T-helper 2 cell treated with Interferon-gamma antibody and Interleukin-4, amounts not matched to agents 5 μg/mL and 100 μg/mL, for 36 hours (primary cell): ENCODE results near the gene PRR5L.
A peak's percentile ranks its signal among the peaks of the same experiment; 100 is the strongest.
"Not testable (repeated sequence)": the region's sequence is repeated elsewhere in the genome, so short reads cannot be mapped to it uniquely, and the experiment has no call there.

Experiments
- DNase-seq: peaks from one replicate; pipeline ENCODE4 v3.0.0; 2021; ENCODE audit warnings: low spot score
- H3K27ac Mint-ChIP-seq: one replicate; pipeline ENCODE4 v1.8.0; 2021; ENCODE audit warnings: mild to moderate bottlenecking, mixed read lengths
- H3K27me3 Mint-ChIP-seq: one replicate; pipeline ENCODE4 v1.8.0; 2021; ENCODE audit warnings: low read depth, mixed read lengths
- H3K36me3 Mint-ChIP-seq: one replicate; pipeline ENCODE4 v1.8.0; 2021; ENCODE audit warnings: low read depth, mixed read lengths
- H3K4me1 Mint-ChIP-seq: one replicate; pipeline ENCODE4 v1.8.0; 2021; ENCODE audit warnings: low read depth, mixed read lengths
- H3K4me3 Mint-ChIP-seq: one replicate; pipeline ENCODE4 v1.8.0; 2022; ENCODE audit warnings: mild to moderate bottlenecking, moderate library complexity, mixed read lengths
- H3K9me3 Mint-ChIP-seq: one replicate; pipeline ENCODE4 v1.8.0; 2021; ENCODE audit warnings: mixed read lengths

PRR5L gene

GRCh38 chr11:36490026-36490806 lies 194.1 kb downstream of the PRR5L start:
- H3K4me1 Mint-ChIP-seq: peaks cover 22% of the 10 kb centered on the region
- no peaks in the 10 kb centered on the region for H3K27me3 Mint-ChIP-seq
- no peak for DNase-seq
- H3K4me3 Mint-ChIP-seq: no peak overlapping the region
- H3K27ac Mint-ChIP-seq: no peak overlapping the region
- H3K9me3 Mint-ChIP-seq: no peaks in the 10 kb centered on the region
- peaks cover 53% of the 10 kb centered on the region for H3K36me3 Mint-ChIP-seq

DNA sequence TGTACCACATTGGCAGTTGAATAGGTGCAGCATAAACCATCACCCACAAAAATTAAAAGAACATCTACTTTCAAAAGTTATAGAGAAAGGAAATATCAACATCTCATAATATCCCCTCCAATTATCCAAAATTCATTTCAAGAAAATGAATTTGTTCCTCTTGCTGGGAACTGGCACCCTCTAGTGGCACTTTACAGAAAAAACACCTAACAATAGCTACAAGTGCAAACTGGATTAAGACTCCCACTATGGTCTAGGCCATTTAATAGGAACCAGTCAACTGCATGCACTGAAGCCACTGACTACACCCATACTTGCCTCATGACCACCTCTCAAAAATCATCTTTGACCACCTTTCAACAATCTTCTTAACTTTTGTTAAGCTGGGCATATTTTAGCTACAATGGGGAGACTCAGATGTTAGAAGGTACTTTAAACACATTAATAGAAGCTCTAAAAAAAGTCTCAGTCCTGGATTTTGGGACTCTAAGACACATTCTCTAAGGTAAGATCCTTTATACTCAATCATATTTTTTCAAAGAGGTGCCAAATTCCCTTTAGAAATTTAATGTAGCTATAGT lies 196.7 kb downstream of the PRR5L start:
- Mint-ChIP-seq H3K27me3 (no peaks in the 10 kb centered on the region), H3K9me3 (no peaks in the 10 kb centered on the region), H3K4me1 (peaks cover 13% of the 10 kb centered on the region), H3K36me3 (peaks cover 43% of the 10 kb centered on the region), H3K4me3 (no peak overlapping the region), H3K27ac (no peak overlapping the region)
- DNase-seq: no peak

GRCh38 chr11:36493332-36493731 lies 197.2 kb downstream of the PRR5L start:
- DNase-seq: no peak
- peaks cover 41% of the 10 kb centered on the region for H3K36me3 Mint-ChIP-seq
- peaks cover 10% of the 10 kb centered on the region for H3K4me1 Mint-ChIP-seq
- H3K9me3 Mint-ChIP-seq: no peaks in the 10 kb centered on the region
- no peak overlapping the region for H3K27ac Mint-ChIP-seq
- H3K4me3 Mint-ChIP-seq: no peak overlapping the region
- no peaks in the 10 kb centered on the region for H3K27me3 Mint-ChIP-seq

GRCh38 chr11:36498721-36499120 lies 202.6 kb downstream of the PRR5L start:
- H3K36me3 Mint-ChIP-seq: peaks cover 25% of the 10 kb centered on the region
- no peak overlapping the region for H3K4me3 Mint-ChIP-seq

GRCh38 chr11:36499315-36499714 lies 203.2 kb downstream of the PRR5L start:
- no peak for DNase-seq
- H3K36me3 Mint-ChIP-seq: peaks cover 25% of the 10 kb centered on the region
- no peak overlapping the region for H3K4me3 Mint-ChIP-seq
- H3K27ac Mint-ChIP-seq: no peak overlapping the region
- H3K4me1 Mint-ChIP-seq: peaks cover 11% of the 10 kb centered on the region
- H3K27me3 Mint-ChIP-seq: no peaks in the 10 kb centered on the region
- H3K9me3 Mint-ChIP-seq: no peaks in the 10 kb centered on the region

More at GRCh38 chr11:36498721-36499120, 202.6 kb downstream of the PRR5L start:
- peaks cover 11% of the 10 kb centered on the region for H3K4me1 Mint-ChIP-seq
- H3K27me3 Mint-ChIP-seq: no peaks in the 10 kb centered on the region
- no peaks in the 10 kb centered on the region for H3K9me3 Mint-ChIP-seq
- DNase-seq: no peak
- no peak overlapping the region for H3K27ac Mint-ChIP-seq

DNA sequence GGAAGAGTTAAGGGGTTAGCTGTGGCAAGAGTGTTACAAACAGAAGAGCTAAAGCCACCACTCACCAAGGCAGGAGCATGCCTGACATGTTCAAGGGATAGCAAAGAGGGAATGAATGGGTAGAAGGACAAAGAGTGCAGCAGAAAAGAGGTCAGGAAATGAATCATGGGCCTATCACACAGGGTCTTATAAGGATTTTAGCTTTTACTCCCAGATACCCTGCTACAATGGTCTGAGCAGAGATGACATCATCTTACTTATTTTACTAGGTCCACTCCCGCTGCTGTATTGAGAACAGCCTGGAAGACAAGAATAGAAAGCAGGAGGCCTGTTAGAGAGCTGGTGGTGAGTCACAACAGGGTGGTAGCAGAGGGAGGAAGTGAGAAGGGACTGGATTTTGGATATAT lies 204.2 kb downstream of the PRR5L start:
- H3K9me3 Mint-ChIP-seq: no peaks in the 10 kb centered on the region
- no peak for DNase-seq
- H3K27ac Mint-ChIP-seq: no peak overlapping the region
- H3K27me3 Mint-ChIP-seq: no peaks in the 10 kb centered on the region
- peaks cover 28% of the 10 kb centered on the region for H3K36me3 Mint-ChIP-seq
- H3K4me3 Mint-ChIP-seq: no peak overlapping the region
- H3K4me1 Mint-ChIP-seq: peaks cover 13% of the 10 kb centered on the region

GRCh38 chr11:36501236-36501635 lies 205.1 kb downstream of the PRR5L start:
- Mint-ChIP-seq H3K9me3 (no peaks in the 10 kb centered on the region), H3K4me1 (peaks cover 20% of the 10 kb centered on the region), H3K27me3 (no peaks in the 10 kb centered on the region), H3K27ac (no peak overlapping the region), H3K36me3 (peaks cover 29% of the 10 kb centered on the region), H3K4me3 (no peak overlapping the region)
- no peak for DNase-seq

- Mint-ChIP-seq H3K36me3 (peaks cover 10% of the 10 kb centered on the region), H3K27me3 (peaks cover 13% of the 10 kb centered on the region), H3K4me3 (peak overlapping the region; percentile 98), H3K9me3 (no peaks in the 10 kb centered on the region), H3K27ac (no peak overlapping the region), H3K4me1 (peaks cover 25% of the 10 kb centered on the region)
- DNase-seq: no peak
Measured at GRCh38 chr11:36507824-36508489, 211.9 kb downstream of the PRR5L start.

DNA sequence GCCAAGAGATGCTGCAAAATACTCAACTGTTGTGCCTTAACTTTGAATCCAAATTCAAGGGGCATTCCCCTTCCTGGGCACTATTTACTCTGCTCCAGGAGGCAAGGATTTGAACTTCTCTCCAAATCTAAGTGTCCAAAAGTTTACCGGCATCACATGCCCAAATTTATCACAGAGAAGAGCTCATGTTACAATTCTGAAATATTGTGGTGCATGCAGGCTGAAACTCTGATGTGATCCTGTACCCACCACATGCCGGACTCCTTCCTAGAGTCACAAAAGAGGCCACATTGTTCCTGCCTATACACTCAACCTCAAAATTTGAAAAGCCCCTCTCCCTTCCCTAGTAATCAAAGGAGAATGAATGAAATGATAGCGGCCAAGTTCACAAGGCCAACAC lies 212.7 kb downstream of the PRR5L start:
- H3K36me3 Mint-ChIP-seq: peaks cover 10% of the 10 kb centered on the region
- peak overlapping the region; percentile 93 for H3K27ac Mint-ChIP-seq
- H3K27me3 Mint-ChIP-seq: peaks cover 15% of the 10 kb centered on the region
- peak overlapping the region; percentile 98 for H3K4me3 Mint-ChIP-seq
- peaks cover 4% of the 10 kb centered on the region for H3K9me3 Mint-ChIP-seq
- no peak for DNase-seq
- H3K4me1 Mint-ChIP-seq: peaks cover 25% of the 10 kb centered on the region

DNA sequence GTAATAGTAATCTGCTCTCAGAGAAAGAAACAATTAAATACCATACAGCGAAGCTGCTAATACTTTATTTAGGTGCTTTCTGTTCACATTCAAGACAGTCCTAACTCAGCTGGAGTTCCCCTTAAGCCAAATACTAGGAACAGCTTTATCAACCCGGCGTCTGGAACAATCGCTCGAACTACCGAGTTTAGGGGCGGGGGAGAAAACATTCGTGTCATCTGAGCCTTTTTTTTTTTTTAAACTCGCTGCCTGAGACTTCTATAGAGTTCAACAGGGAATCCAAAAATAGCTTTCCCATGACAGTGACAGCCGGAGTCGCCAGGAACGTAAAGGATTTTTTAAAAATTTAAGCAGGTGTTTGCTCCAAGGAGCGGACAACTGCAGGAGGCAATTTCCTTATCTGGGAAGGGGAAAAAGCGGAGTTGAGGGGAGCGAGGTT lies 213.1 kb downstream of the PRR5L start:
- Mint-ChIP-seq H3K4me1 (peaks cover 25% of the 10 kb centered on the region), H3K9me3 (peaks cover 8% of the 10 kb centered on the region), H3K4me3 (peak overlapping the region; percentile 98), H3K36me3 (peaks cover 10% of the 10 kb centered on the region), H3K27ac (peak overlapping the region; percentile 93), H3K27me3 (peaks cover 15% of the 10 kb centered on the region)
- DNase-seq: no peak

- peak; percentile 88 for DNase-seq
- peaks cover 8% of the 10 kb centered on the region for H3K9me3 Mint-ChIP-seq
- H3K27me3 Mint-ChIP-seq: peaks cover 21% of the 10 kb centered on the region
- H3K4me1 Mint-ChIP-seq: peaks cover 25% of the 10 kb centered on the region
- peak within 1 kb of the TSS; percentile 93 for H3K27ac Mint-ChIP-seq
- peak within 1 kb of the TSS; percentile 98 for H3K4me3 Mint-ChIP-seq
- peaks cover 10% of the 10 kb centered on the region for H3K36me3 Mint-ChIP-seq
Measured at GRCh38 chr11:36509694-36510593, 213.9 kb downstream of the PRR5L start, which contains the start of gene TRAF6. TSS of gene TRAF6 (minus strand) at chr11:36510272. CDS start at chr11:36501515, 8,757 bp downstream.

DNA sequence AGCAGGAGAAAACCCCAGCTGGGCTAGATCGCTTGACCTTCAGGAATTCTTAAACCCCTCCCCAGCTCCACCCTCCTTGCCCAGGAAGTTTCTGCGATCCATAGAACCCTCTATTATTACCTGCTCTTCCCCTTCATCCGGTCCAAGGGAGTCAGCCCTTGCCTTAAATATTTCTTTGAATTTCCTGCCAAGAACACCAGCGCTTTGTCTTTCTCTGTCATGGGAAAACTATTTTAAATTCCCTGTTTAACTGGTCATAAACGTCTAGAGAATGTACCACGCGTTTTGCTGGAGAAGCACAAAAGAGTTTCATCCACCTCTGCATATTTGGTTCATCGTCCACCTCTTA lies 214.5 kb downstream of the PRR5L start:
- Mint-ChIP-seq H3K9me3 (peaks cover 8% of the 10 kb centered on the region), H3K4me1 (peaks cover 20% of the 10 kb centered on the region), H3K36me3 (peaks cover 5% of the 10 kb centered on the region), H3K27me3 (peaks cover 22% of the 10 kb centered on the region), H3K4me3 (peak overlapping the region; percentile 98), H3K27ac (peak overlapping the region; percentile 58)
- DNase-seq: no peak

- H3K36me3 Mint-ChIP-seq, H3K27ac Mint-ChIP-seq, DNase-seq, H3K9me3 Mint-ChIP-seq: not testable (repeated sequence)
- peak overlapping the region; percentile 98 for H3K4me3 Mint-ChIP-seq
- H3K27me3 Mint-ChIP-seq: peaks cover 22% of the 10 kb centered on the region
- H3K4me1 Mint-ChIP-seq: peaks cover 16% of the 10 kb centered on the region
Measured at GRCh38 chr11:36511062-36511461, 215.0 kb downstream of the PRR5L start.
